ENCODE data around the gene ALKAL2. TPM values are rescaled to one million over a fixed set of nuclear protein-coding genes. Genes with fewer than 3 reads are reported as not detected.

Gene ALKAL2
- total and polyA plus RNA-seq, 2 donors = 6.7 to 14.5 TPM

DNA sequence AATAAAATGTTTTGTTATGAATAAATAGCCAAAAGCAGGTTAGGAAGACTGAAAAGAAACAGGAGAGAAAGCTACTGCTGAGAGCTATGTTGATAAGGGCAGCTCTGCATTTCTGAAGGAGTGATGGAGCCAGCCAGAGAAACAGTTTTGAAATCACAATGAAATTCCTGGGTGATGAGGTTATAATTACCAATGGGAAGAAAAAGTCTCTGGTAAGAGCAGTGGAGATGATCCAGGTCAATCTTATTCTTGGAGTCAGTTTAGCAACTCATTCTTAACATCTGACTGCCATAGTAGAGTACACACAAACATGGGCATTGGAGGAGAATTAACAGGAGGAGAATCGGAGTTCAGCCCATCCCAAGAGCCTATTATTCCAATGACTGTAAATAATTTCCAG is 2.4 kb downstream of the ALKAL2 start:
- H3K36me3 ChIP-seq (ENCODE audit: insufficient read depth) = no peaks in the 10 kb centered on the region
- no peak for DNase-seq (ENCODE audit: extremely low spot score)
- no peak overlapping the region for H3K4me3 ChIP-seq (ENCODE audit: low read depth, low read length)
- 59% methylated on average over 1 of the region's 1 CpG for WGBS
- peaks cover 4% of the 10 kb centered on the region for H3K4me1 ChIP-seq (ENCODE audit: insufficient read depth)
- no peak overlapping the region for H3K27ac ChIP-seq (ENCODE audit: low read depth)

DNA sequence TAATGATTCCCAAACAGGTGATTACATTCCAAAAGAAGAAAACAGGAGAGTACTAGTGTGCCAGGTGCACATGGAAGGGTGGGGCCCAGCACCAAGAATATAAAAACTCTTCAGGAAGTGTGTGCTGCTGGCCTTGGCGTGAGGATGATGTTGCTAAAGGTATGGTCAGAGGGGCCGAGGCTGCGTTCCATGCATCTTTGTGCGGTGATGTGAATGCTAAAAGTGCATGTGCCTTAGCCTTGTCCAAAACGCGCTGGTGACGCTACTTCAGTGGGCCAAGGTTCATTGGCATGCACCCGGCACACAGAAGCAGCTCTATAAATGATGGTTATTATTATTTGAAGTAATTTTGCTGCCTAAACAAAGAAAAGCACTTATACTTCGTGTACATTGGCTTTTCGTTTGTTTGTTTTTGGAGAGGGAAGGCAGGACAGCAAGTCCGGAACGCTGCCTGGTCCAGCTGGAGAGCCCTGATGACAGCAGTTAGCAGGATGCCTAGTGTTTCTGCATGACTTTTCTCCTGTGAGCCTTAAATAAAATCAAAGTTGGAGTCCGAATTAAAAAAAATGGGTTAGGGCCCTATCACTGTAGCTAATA is 2.9 kb downstream of the ALKAL2 start:
- 78% methylated on average over 13 of the region's 13 CpGs for WGBS
- H3K4me3 ChIP-seq (ENCODE audit: low read depth, low read length) = no peak overlapping the region
- no peak for DNase-seq (ENCODE audit: extremely low spot score)

DNA sequence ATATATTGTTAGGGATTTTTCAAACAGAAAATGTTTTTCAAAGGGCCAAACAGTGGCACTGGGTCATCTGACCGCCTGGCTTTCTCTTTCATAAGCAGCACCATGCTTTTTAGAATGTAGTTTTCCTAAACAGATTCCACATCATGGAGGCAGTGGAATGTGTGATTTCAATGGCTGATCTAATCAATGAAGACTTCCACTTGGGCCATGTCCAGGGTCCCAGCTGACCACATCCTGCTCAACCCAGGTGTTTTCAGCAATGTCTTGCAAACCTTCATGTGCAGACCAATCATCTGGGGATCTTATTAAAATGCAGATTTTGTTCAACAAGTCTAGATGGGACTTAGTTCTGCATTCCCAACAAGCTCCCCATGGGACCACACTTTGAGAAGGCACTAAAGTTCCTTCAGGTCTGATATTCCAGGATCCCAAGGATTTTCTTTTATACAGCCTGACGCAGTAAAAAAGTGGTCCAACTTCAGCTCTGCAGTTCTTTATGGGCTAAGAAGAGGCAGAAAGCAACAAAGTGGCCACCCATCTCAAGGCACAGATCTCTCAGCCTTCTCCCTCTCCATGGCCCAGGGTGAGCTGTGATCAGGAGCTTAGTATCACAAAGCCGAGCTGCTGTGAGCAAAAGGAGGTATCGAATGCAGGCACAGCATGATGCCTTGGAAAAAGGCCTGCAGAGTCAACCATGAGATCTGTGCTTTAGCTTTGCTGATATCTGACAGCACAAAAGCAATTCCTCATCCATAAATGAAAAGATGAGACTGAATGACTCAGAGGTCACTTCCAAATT is 3.7 kb downstream of the ALKAL2 start:
- Histone ChIP-seq H3K4me1 (ENCODE audit: insufficient read depth) (peaks cover 4% of the 10 kb centered on the region), H3K27ac (ENCODE audit: low read depth) (no peak overlapping the region), H3K4me3 (ENCODE audit: low read depth, low read length) (no peak overlapping the region), H3K36me3 (ENCODE audit: insufficient read depth) (no peaks in the 10 kb centered on the region)
- no peak for DNase-seq (ENCODE audit: extremely low spot score)
- WGBS = 86% methylated on average over 4 of the region's 4 CpGs

More for the DNA sequence above, 2.9 kb downstream of the ALKAL2 start:
- Histone ChIP-seq H3K36me3 (ENCODE audit: insufficient read depth) (no peaks in the 10 kb centered on the region), H3K4me1 (ENCODE audit: insufficient read depth) (peaks cover 4% of the 10 kb centered on the region), H3K27ac (ENCODE audit: low read depth) (no peak overlapping the region)

DNA sequence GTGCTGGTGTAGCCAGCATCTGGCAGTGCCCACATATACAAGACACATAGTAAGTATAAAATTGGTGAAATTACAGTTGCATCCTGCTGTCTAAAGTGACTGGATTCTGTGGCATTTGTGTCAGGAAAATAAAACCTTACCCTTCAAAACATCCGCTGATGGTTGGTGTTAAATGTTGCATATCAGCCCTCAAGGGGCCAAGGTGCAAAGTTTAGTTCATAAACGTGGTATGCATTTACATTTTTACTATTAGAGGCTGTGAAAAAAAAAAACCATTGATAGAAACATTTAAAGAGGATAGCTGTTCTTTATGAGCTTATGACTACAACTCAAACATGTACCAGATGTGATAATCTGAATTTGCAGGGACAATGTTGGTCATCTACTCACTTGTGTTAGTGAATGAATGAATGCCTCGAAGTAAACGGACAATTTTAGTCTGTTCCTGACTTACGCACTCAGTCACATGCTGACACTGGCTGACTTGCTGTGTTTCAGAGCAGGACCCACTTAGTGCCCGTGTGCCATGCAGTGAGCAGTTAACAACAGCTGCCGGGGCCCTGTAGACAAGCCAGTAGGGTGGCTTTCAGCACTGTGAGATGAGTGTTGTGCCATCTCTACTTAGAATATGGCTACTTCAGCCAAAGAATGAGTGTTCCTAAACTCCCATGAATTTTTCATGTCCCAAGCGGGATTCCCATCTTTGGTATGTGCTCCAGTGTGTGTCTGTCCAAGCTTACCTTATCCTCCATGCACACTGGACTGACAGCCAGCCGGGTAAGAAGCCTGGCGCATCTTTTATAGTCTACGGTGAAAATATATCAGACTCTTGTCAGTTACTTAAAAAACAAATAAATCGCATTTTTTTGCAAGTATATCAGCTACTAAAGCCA is 5.3 kb downstream of the ALKAL2 start:
- Histone ChIP-seq H3K4me1 (ENCODE audit: insufficient read depth) (no peaks in the 10 kb centered on the region), H3K36me3 (ENCODE audit: insufficient read depth) (no peaks in the 10 kb centered on the region), H3K27ac (ENCODE audit: low read depth) (no peak overlapping the region), H3K4me3 (ENCODE audit: low read depth, low read length) (no peak overlapping the region)
- WGBS = 94% methylated on average over 12 of the region's 12 CpGs
- DNase-seq (ENCODE audit: extremely low spot score) = no peak

DNA sequence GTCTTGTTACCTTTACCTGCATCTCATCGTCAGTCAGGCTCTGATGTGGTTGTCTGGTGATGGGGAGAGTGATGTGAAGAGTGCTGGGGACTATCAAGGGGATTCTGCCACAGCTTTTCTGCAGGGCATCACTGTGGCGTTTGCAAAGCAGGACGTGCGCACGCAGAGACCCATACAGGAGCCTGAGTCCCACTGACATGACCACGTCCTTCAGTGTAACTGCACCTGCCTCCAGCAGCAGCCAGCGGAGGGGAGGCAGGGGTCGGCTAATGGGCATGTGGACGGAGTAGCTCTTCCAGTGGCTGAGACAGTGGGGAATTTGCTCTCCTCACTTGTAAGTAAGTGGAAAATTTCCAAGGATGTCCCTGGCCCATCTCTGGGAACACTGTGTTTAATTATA is 6.5 kb downstream of the ALKAL2 start:
- WGBS = 92% methylated on average over 9 of the region's 9 CpGs
- no peak overlapping the region for H3K4me3 ChIP-seq (ENCODE audit: low read depth, low read length)
- H3K36me3 ChIP-seq (ENCODE audit: insufficient read depth) = no peaks in the 10 kb centered on the region
- H3K4me1 ChIP-seq (ENCODE audit: insufficient read depth) = no peaks in the 10 kb centered on the region
- no peak for DNase-seq (ENCODE audit: extremely low spot score)
- H3K27ac ChIP-seq (ENCODE audit: low read depth) = no peak overlapping the region

DNA sequence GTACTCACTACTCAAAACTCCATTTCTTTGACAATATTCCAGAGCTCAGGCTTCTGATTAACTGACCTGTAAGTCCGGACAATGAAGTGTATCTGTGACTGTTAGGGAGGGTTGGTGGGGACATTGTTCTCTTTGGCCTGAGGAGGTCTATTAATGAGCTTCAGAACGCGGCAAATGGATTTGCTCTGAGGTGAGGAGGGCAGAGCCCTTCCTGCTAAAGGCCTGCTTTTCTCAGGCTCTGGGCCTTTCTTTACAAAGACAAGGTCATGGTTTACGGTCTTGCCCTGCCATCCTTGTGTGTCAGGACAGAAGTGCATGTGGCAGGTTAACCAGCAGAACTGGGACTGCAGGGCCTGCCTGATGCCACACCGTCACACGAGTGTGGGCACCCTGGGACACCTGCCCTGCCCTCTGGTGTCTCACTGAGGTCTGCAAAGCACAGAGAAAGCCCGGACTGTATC is 7.2 kb downstream of the ALKAL2 start:
- no peaks in the 10 kb centered on the region for H3K36me3 ChIP-seq (ENCODE audit: insufficient read depth)
- 80% methylated on average over 7 of the region's 7 CpGs for WGBS

DNA sequence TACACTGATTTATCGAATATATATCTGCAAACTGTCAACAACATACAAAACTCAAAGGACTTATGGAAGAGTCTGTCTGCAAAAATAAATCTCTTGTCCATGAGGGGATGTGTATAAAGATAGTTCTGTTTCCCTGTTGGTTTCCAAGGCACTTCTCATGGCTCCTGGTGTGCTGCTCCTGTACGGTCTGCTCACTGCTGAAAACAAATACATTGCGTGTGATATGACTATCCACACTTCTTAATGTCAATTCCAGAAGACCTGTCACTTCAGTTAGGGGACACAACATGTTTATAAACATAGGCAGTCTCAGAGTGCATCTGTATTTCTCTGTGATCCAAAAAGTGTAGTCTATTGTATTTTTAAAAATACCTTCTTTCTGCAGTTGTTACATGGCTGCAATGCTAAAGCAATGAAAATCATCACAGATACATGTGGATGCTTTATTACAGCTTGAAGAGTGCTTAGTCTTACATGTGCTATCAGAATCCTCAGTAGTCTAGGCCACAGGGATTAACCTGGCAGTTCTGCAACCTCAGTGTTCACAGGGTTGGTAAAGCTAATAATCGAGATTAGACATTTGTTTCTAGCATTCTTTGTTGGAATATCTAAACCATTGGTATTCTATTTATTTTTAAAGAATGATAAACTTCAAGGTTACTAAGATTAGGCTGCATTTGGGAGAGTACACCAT is 7.8 kb downstream of the ALKAL2 start:
- WGBS = 80% methylated on average over 4 of the region's 4 CpGs
- H3K27ac ChIP-seq (ENCODE audit: low read depth) = no peak overlapping the region
- no peaks in the 10 kb centered on the region for H3K4me1 ChIP-seq (ENCODE audit: insufficient read depth)
- H3K36me3 ChIP-seq (ENCODE audit: insufficient read depth) = peaks cover 2% of the 10 kb centered on the region
- no peak overlapping the region for H3K4me3 ChIP-seq (ENCODE audit: low read depth, low read length)
- DNase-seq (ENCODE audit: extremely low spot score) = no peak

More for the DNA sequence above, 7.2 kb downstream of the ALKAL2 start:
- Histone ChIP-seq H3K4me3 (ENCODE audit: low read depth, low read length) (no peak overlapping the region), H3K27ac (ENCODE audit: low read depth) (no peak overlapping the region), H3K4me1 (ENCODE audit: insufficient read depth) (no peaks in the 10 kb centered on the region)
- DNase-seq (ENCODE audit: extremely low spot score) = no peak

DNA sequence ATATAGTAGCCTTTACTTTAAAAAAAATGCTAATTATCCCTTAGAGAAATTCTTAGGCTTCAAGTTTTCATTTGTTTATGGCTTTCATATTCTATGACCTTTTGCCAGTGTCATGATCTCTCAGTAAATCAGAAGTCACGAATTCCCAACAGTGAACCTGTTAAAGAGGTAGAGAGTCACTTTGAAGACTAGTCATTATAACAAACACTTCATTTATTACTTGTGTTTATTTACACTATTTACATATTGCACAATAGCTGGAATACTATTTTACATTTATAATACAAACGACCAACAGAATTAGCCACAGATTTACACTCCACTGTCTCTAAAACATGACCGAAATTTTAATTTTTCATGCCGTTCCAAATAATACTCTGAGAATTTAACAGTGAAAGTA is 8.5 kb downstream of the ALKAL2 start:
- no peak overlapping the region for H3K4me3 ChIP-seq (ENCODE audit: low read depth, low read length)
- H3K27ac ChIP-seq (ENCODE audit: low read depth) = no peak overlapping the region
- WGBS = 81% methylated on average over 4 of the region's 4 CpGs
- H3K36me3 ChIP-seq (ENCODE audit: insufficient read depth) = peaks cover 2% of the 10 kb centered on the region
- DNase-seq (ENCODE audit: extremely low spot score) = no peak
- no peaks in the 10 kb centered on the region for H3K4me1 ChIP-seq (ENCODE audit: insufficient read depth)

DNA sequence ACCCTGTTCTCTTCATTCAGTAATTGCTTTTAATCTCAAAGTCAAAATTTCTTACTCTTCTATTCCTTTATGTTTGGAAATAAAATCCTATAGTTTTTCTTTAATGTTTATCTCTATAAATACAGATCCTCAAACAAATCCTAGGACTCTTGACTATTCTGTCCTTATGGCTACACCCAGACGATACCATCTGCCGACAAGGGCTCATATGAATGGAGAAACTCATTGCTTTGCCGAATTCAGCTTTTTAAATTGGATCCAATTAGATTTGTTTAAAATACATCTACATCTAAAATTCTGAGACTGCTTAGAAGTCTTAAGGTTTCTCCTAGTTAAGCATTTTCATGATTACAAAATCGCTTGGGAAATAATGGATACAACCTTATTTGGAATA is 9.0 kb downstream of the ALKAL2 start:
- 85% methylated on average over 4 of the region's 4 CpGs for WGBS

DNA sequence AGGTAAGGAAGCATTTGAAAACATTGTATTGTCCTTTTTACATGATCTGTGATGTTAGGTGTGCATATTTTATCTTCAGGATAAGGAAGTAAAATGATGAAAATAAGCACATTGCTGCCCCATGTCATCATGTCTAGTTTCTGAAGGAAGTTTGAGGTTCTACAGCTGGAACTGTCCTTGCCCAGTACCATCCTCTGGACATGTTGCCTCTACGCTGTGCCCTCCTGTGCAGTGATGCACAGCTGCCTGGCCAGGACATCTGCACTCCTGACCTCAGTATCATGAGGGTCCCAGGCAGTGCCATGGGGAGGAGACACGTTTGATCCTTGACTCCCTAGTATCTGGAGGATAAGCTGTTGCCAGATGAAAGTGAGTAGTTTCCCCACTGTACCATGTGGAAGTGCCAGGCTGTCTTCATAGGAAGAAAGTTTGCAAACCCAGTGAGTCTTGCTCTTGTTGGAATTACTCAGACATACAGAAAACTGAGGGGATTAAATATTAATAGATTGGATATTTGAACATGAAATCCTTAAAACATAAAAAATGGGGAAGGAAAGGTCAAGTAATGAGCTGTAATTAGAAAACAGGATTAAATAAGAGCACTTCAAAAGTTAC is 9.5 kb downstream of the ALKAL2 start:
- Histone ChIP-seq H3K27ac (ENCODE audit: low read depth) (no peak overlapping the region), H3K4me3 (ENCODE audit: low read depth, low read length) (no peak overlapping the region), H3K36me3 (ENCODE audit: insufficient read depth) (peaks cover 2% of the 10 kb centered on the region), H3K4me1 (ENCODE audit: insufficient read depth) (no peaks in the 10 kb centered on the region)
- no peak for DNase-seq (ENCODE audit: extremely low spot score)
- 79% methylated on average over 2 of the region's 2 CpGs for WGBS

More for the DNA sequence above, 9.0 kb downstream of the ALKAL2 start:
- H3K4me3 ChIP-seq (ENCODE audit: low read depth, low read length) = no peak overlapping the region
- no peak for DNase-seq (ENCODE audit: extremely low spot score)
- H3K27ac ChIP-seq (ENCODE audit: low read depth) = no peak overlapping the region
- no peaks in the 10 kb centered on the region for H3K4me1 ChIP-seq (ENCODE audit: insufficient read depth)
- H3K36me3 ChIP-seq (ENCODE audit: insufficient read depth) = peaks cover 2% of the 10 kb centered on the region

DNA sequence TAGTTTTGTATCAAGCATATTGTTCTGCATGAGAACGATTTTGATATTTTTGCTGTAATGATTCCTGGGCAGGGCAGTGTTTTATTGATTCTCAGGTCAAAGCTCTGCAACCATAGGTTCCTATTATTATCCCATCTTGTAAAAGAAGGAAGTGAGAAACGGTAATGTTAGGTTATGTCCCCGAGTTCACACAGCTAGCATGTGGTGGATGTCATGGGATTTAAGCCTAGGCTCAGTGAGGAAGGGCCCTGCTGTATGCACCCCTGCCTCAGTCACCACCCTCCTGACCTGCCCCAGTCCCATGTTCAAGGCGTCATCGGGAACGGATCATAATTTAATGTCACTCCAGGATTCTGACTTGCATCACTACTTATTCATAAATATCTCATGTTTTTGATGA is 12.4 kb downstream of the ALKAL2 start:
- WGBS = 82% methylated on average over 6 of the region's 6 CpGs
- no peak for DNase-seq (ENCODE audit: extremely low spot score)
- H3K36me3 ChIP-seq (ENCODE audit: insufficient read depth) = peaks cover 2% of the 10 kb centered on the region

DNA sequence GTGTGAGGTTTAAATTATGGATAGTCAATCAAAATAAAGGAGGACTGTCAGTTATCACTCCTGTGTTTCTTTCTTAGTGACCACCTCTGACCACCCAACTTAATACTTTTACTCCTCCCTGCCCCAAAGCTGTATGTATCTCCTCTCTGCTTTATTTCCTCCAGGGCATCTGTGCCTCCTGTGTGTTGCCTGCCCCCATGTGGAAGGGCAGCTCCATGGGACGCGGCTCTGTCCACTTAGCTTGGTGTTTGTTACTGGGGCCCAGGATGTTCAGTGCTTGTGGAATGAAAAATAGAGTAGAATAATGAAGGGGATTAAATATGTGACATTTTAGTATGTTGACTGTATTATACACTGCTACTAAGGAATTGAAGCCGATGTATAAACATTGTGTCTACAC is 13.4 kb downstream of the ALKAL2 start:
- Histone ChIP-seq H3K4me3 (ENCODE audit: low read depth, low read length) (no peak overlapping the region), H3K4me1 (ENCODE audit: insufficient read depth) (no peaks in the 10 kb centered on the region), H3K36me3 (ENCODE audit: insufficient read depth) (peaks cover 2% of the 10 kb centered on the region), H3K27ac (ENCODE audit: low read depth) (no peak overlapping the region)
- WGBS = 94% methylated on average over 3 of the region's 3 CpGs
- DNase-seq (ENCODE audit: extremely low spot score) = no peak

More for the DNA sequence above, 12.4 kb downstream of the ALKAL2 start:
- Histone ChIP-seq H3K4me1 (ENCODE audit: insufficient read depth) (no peaks in the 10 kb centered on the region), H3K27ac (ENCODE audit: low read depth) (no peak overlapping the region), H3K4me3 (ENCODE audit: low read depth, low read length) (no peak overlapping the region)

DNA sequence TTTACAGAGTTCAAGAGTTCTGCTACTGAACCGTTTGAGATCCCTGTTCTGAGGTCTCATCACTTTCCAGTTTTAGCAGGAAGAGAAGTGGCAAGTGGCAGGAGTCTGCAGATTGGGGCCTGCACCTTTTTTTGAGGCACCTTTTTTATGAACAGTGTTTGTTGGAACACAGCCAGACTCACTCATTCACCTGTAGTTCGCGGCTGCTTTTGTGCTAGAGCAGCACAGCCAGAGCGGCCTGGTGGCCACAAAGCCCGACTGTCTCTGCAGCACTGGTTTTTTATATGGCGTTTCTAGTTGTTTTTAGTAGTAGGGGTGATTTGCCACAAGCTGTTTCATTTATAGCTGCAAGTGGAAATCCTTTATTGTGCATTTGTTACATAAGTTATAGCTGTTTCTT is 14.6 kb downstream of the ALKAL2 start:
- no peak overlapping the region for H3K4me3 ChIP-seq (ENCODE audit: low read depth, low read length)
- WGBS = 71% methylated on average over 6 of the region's 6 CpGs
- H3K36me3 ChIP-seq (ENCODE audit: insufficient read depth) = peaks cover 2% of the 10 kb centered on the region
- DNase-seq (ENCODE audit: extremely low spot score) = no peak
- H3K4me1 ChIP-seq (ENCODE audit: insufficient read depth) = no peaks in the 10 kb centered on the region
- no peak overlapping the region for H3K27ac ChIP-seq (ENCODE audit: low read depth)
